SK-N-SH (cell line): ENCODE measurements around the gene LCN10. TPM values are rescaled to one million over a fixed set of nuclear protein-coding genes. Genes with fewer than 3 reads are reported as not detected.

Experiments used
- CTCF ChIA-PET: fragments of 300-600, 350-600 bp; formaldehyde crosslinking; extraction: SDS; loops from one replicate; lab custom pipeline; 2021; lab: Yijun Ruan, JAX
- POLR2A ChIA-PET: fragments of 350-600 bp; sonication (Branson Sonifier 250); formaldehyde crosslinking; extraction: SDS; loops from one replicate; lab custom pipeline; 2020; ENCODE audit warnings: antibody characterized with exemption, inconsistent platforms; lab: Yijun Ruan, JAX
- DNase-seq: peaks from one replicate; pipeline ENCODE4 v3.0.0; 2012
- H2AFZ ChIP-seq: fragments of 200-600 bp; sonication (generic); 2 replicates; pipeline ENCODE4 v1.8.1; 2016; ENCODE audit warnings: antibody characterized with exemption, mild to moderate bottlenecking, low read depth
- H3F3A ChIP-seq: fragments of 200-600 bp; sonication (generic); replicated peaks from 2 replicates; pipeline ENCODE3; 2016; ENCODE audit warnings: antibody characterized with exemption, mild to moderate bottlenecking; ENCODE audit not compliant: insufficient read depth
- H3K27ac ChIP-seq, 2 experiments: fragments of 200-500 bp in 1 of 2; fragments of 200-600 bp in 1 of 2; sonication (Bioruptor generic) in 1 of 2; sonication (generic), shearing (Covaris generic) in 1 of 2; 2 replicates each; pipeline versions ENCODE4 v1.5.1 to v1.6.1; 2014 to 2016; ENCODE audit warnings: low read depth in 2 of 2, inconsistent platforms in 1 of 2, low read length in 1 of 2, mild to moderate bottlenecking in 1 of 2, mixed read lengths in 1 of 2
- H3K27me3 ChIP-seq: fragments of 200-600 bp; sonication (generic), shearing (Covaris generic); 2 replicates; pipeline ENCODE4 v1.6.1; 2016; ENCODE audit warnings: mixed run types; ENCODE audit not compliant: insufficient read depth
- H3K36me3 ChIP-seq, 2 experiments: fragments of 200-500 bp in 1 of 2; fragments of 200-600 bp in 1 of 2; sonication (Bioruptor generic) in 1 of 2; sonication (generic) in 1 of 2; replicated peaks in 1 of 2; 2 replicates each; pipeline versions ENCODE3 to v1.5.1; 2014 to 2016; ENCODE audit warnings: low read length in 1 of 2, mild to moderate bottlenecking in 1 of 2; ENCODE audit not compliant: insufficient read depth in 2 of 2, control insufficient read depth in 1 of 2
- H3K4me1 ChIP-seq, 2 experiments: fragments of 200-500 bp in 1 of 2; fragments of 200-600 bp in 1 of 2; sonication (Bioruptor generic) in 1 of 2; sonication (generic), shearing (Covaris generic) in 1 of 2; 2 replicates each; pipeline versions ENCODE4 v1.5.1 to v1.6.1; 2014 to 2016; ENCODE audit warnings: low read depth in 1 of 2, low read length in 1 of 2, mixed run types in 1 of 2; ENCODE audit not compliant: insufficient read depth in 2 of 2, control insufficient read depth in 1 of 2
- H3K4me2 ChIP-seq: fragments of 200-600 bp; sonication (generic), shearing (Covaris generic); 2 replicates; pipeline ENCODE4 v1.6.1; 2017; ENCODE audit warnings: mixed run types
- H3K4me3 ChIP-seq, 2 experiments: fragments of 200-500 bp in 1 of 2; fragments of 200-600 bp in 1 of 2; sonication (Bioruptor generic) in 1 of 2; sonication (generic), shearing (Covaris generic) in 1 of 2; 2 replicates each; pipeline versions ENCODE4 v1.5.1 to v1.8.1; 2014 to 2016; ENCODE audit warnings: low read depth in 2 of 2, inconsistent platforms in 1 of 2, low read length in 1 of 2, mild to moderate bottlenecking in 1 of 2, mixed read lengths in 1 of 2, moderate library complexity in 1 of 2
- H3K79me2 ChIP-seq: fragments of 200-600 bp; sonication (generic); 2 replicates; pipeline ENCODE4 v1.8.1; 2017; ENCODE audit warnings: mild to moderate bottlenecking; ENCODE audit not compliant: insufficient read depth
- H3K9ac ChIP-seq: fragments of 200-600 bp; sonication (generic); 2 replicates; pipeline ENCODE4 v1.6.1; 2017; ENCODE audit warnings: mixed run types
- H3K9me2 ChIP-seq: fragments of 200-600 bp; sonication (generic); 2 replicates; pipeline ENCODE4 v1.6.1; 2017; ENCODE audit warnings: mixed run types
- H3K9me3 ChIP-seq: fragments of 200-600 bp; sonication (generic); 2 replicates; pipeline ENCODE4 v1.6.1; 2017; ENCODE audit warnings: mixed run types, mild to moderate bottlenecking, moderate library complexity
- H4K20me1 ChIP-seq: fragments of 200-600 bp; sonication (generic); 2 replicates; pipeline ENCODE4 v1.6.1; 2017; ENCODE audit warnings: mild to moderate bottlenecking, mixed run types; ENCODE audit not compliant: insufficient read depth
- CTCF ChIP-seq: fragments of 200-600 bp; sonication (generic); IDR thresholded peaks from 2 replicates; pipeline ENCODE4 v1.6.1; 2017; ENCODE audit warnings: antibody characterized with exemption, mild to moderate bottlenecking, moderate library complexity
- EP300 ChIP-seq, 2 experiments: IDR thresholded peaks; 2 replicates each; pipeline versions ENCODE4 v1.4.0 to v1.6.1; 2012; ENCODE audit warnings: borderline replicate concordance in 1 of 2, low read depth in 1 of 2, low read length in 1 of 2
- FOXM1 ChIP-seq: IDR thresholded peaks from 2 replicates; pipeline ENCODE4 v1.4.0; 2012; ENCODE audit warnings: low read depth, mild to moderate bottlenecking
- MEF2A ChIP-seq: IDR thresholded peaks from 2 replicates; pipeline ENCODE4 v1.4.0; 2012; ENCODE audit warnings: low read depth, borderline replicate concordance
- MXI1 ChIP-seq: IDR thresholded peaks from 2 replicates; pipeline ENCODE4 v1.6.1; 2012; ENCODE audit warnings: mild to moderate bottlenecking, low read depth, low read length, improper control_type of control experiment
- PBX3 ChIP-seq: IDR thresholded peaks from 2 replicates; pipeline ENCODE4; 2012
- POLR2AphosphoS5 ChIP-seq: IDR thresholded peaks from 2 replicates; pipeline ENCODE4 v1.6.1; 2012; ENCODE audit warnings: low read depth, low read length
- RCOR1 ChIP-seq: fragments of 150-350 bp; IDR thresholded peaks from 2 replicates; pipeline ENCODE4 v1.6.1; 2017; ENCODE audit warnings: antibody characterized with exemption, low read length
- SIN3A ChIP-seq: IDR thresholded peaks from 2 replicates; pipeline ENCODE4 v1.6.1; 2012; ENCODE audit warnings: low read depth, mild to moderate bottlenecking, low read length, moderate library complexity, borderline replicate concordance
- USF2 ChIP-seq: fragments of 150-350 bp; IDR thresholded peaks from 2 replicates; pipeline ENCODE4 v1.6.1; 2017; ENCODE audit warnings: antibody characterized with exemption, low read length, low read depth, borderline replicate concordance
- WGBS: methylation state at CpG from one replicate; pipeline ENCODE4 v1.1.6; 2017; ENCODE audit warnings: low lambda C conversion rate; 5-methylcytosine and 5-hydroxymethylcytosine counted together
- polyA plus RNA-seq, 3 experiments: library from polyadenylated mRNA; depleted of rRNA; stranded (reverse); fragments of >200 nt; gene quantifications; 2 replicates each; pipeline ENCODE4 v1.2.3, GENCODE V29; 2012

The LCN10 gene
- polyA plus RNA-seq, 1 of the 3 experiments (the other 2 are of a cell fraction) = not detected

- TF ChIP-seq POLR2AphosphoS5 (peak; percentile 99), PBX3 (peak; percentile 34; the same call in 1 of the 2 replicates), SIN3A (peak; percentile 97), EP300 (IDR thresholded peaks at IDR 0.05; ENCODE audit: borderline replicate concordance in 1 of 2, low read depth in 1 of 2, low read length in 1 of 2) (peak in 1 of 2 experiments; percentile 49; a peak in 1 of 4 replicates), USF2 (no peak), FOXM1 (no peak), RCOR1 (peak; percentile 56; the same call in 1 of the 2 replicates), MXI1 (peak; percentile 99)
Measured at GRCh38 chr9:136728080-136728547, 14.6 kb downstream of the LCN10 start (continued).

GRCh38 chr9:136726631-136727191 lies 16.0 kb downstream of the LCN10 start:
- WGBS = 20% methylated on average over 16 of the region's 18 CpGs
- CTCF ChIA-PET = interaction anchor here (0.6 to 6.8 kb wide), 19 partner anchors 11 to 876 kb away, joined by 3 to 99 read pairs (median 5); partner anchors contain the start of genes DIPK1B, LCN10 and LCN8
- Histone ChIP-seq H2AFZ (no peak overlapping the region), H3K4me3 (peak overlapping the region; percentile 83 to 85), H4K20me1 (peaks cover 58% of the 10 kb centered on the region), H3F3A (peaks cover 24% of the 10 kb centered on the region), H3K9ac (peak overlapping the region; percentile 95), H3K4me1 (peaks cover 12 to 25% of the 10 kb centered on the region in 2 experiments; a peak in 2 of 4 replicates), H3K36me3 (peaks cover 25 to 32% of the 10 kb centered on the region in 2 experiments), H3K9me2 (no peaks in the 10 kb centered on the region), H3K27ac (peak overlapping the region; percentile 49 to 58; a peak in 3 of 4 replicates), H3K4me2 (peak overlapping the region; percentile 84), H3K9me3 (no peaks in the 10 kb centered on the region), H3K79me2 (peaks cover 65% of the 10 kb centered on the region), H3K27me3 (no peaks in the 10 kb centered on the region)
- TF ChIP-seq MXI1 (peak; percentile 54), CTCF (peak; percentile 59), MEF2A (no peak), SIN3A (peak; percentile 27; the same call in 1 of the 2 replicates)
- POLR2A ChIA-PET = interaction anchor here (1.1 to 5.2 kb wide), 7 partner anchors 8 to 80 kb away, joined by 3 to 51 read pairs (median 4); no protein-coding TSS in a partner anchor
- DNase-seq = peak; percentile 73
